Liver (tissue), 9 donors: ENCODE measurements around the gene ADAMTS2. TPM values are rescaled to one million over a fixed set of nuclear protein-coding genes. Genes with fewer than 3 reads are reported as not detected.

Experiments
- DNase-seq: peaks from one replicate; pipeline ENCODE4 v3.0.0-alpha.2; 2017; ENCODE audit warnings: low spot score
- H3K27ac ChIP-seq, 2 donors: one replicate each; pipeline ENCODE4 v1.7.0; 2013; ENCODE audit warnings: inconsistent platforms in 2 of 2, low read length in 2 of 2, control low read depth in 1 of 2, low read depth in 1 of 2, mild to moderate bottlenecking in 1 of 2
- H3K27me3 ChIP-seq, 4 donors: one replicate each; pipeline versions ENCODE4 v1.6.1 to v1.7.0; 2013; ENCODE audit warnings: low read length in 3 of 4, inconsistent platforms in 1 of 4, mild to moderate bottlenecking in 1 of 4, moderate library complexity in 1 of 4; ENCODE audit not compliant: control insufficient read depth in 4 of 4, insufficient read depth in 4 of 4
- H3K36me3 ChIP-seq, 4 donors: one replicate each; pipeline versions ENCODE4 v1.6.1 to v1.7.0; 2013; ENCODE audit warnings: low read length in 3 of 4, mild to moderate bottlenecking in 3 of 4, low read depth in 1 of 4, moderate library complexity in 1 of 4; ENCODE audit not compliant: control insufficient read depth in 4 of 4, insufficient read depth in 3 of 4
- H3K4me1 ChIP-seq, 4 donors: one replicate each; pipeline versions ENCODE4 v1.6.1 to v1.7.0; 2013; ENCODE audit warnings: low read length in 3 of 4, mild to moderate bottlenecking in 3 of 4, moderate library complexity in 1 of 4; ENCODE audit not compliant: control insufficient read depth in 4 of 4, insufficient read depth in 4 of 4
- H3K4me3 ChIP-seq, 3 donors: one replicate each; pipeline versions ENCODE4 v1.6.1 to v1.7.0; 2013; ENCODE audit warnings: low read length in 3 of 3, control low read depth in 1 of 3, low read depth in 1 of 3, mild to moderate bottlenecking in 1 of 3
- H3K9ac ChIP-seq, 2 donors: one replicate each; pipeline ENCODE4 v1.7.0; 2013; ENCODE audit warnings: low read length in 2 of 2, mild to moderate bottlenecking in 2 of 2, moderate library complexity in 2 of 2, control low read depth in 1 of 2, low read depth in 1 of 2
- H3K9me3 ChIP-seq, 4 donors: one replicate each; pipeline versions ENCODE4 v1.6.1 to v1.7.0; 2013; ENCODE audit warnings: low read length in 3 of 4; ENCODE audit not compliant: control insufficient read depth in 4 of 4
- ATF3 ChIP-seq: IDR thresholded peaks from 2 replicates; pipeline ENCODE4 v1.6.1; 2016; ENCODE audit warnings: antibody characterized with exemption
- EGR1 ChIP-seq, 2 donors: IDR thresholded peaks; 2 replicates each; pipeline ENCODE4 v1.6.1; 2016 to 2018; ENCODE audit warnings: antibody characterized with exemption in 2 of 2, low read depth in 2 of 2
- GABPA ChIP-seq, 2 donors: IDR thresholded peaks in 1 of 2; conservative IDR thresholded peaks in 1 of 2; 2 replicates each; pipeline ENCODE4 v1.6.1; 2016; ENCODE audit warnings: antibody characterized with exemption in 2 of 2, mild to moderate bottlenecking in 1 of 2, moderate library complexity in 1 of 2
- HNF4A ChIP-seq, 2 donors: conservative IDR thresholded peaks; 2 replicates each; pipeline ENCODE4 v1.6.1; 2016; ENCODE audit warnings: antibody characterized with exemption in 2 of 2, mild to moderate bottlenecking in 2 of 2
- HNF4G ChIP-seq: IDR thresholded peaks from 2 replicates; pipeline ENCODE4 v1.6.1; 2016; ENCODE audit warnings: antibody characterized with exemption
- JUND ChIP-seq, 2 donors: IDR thresholded peaks; 2 replicates each; pipeline ENCODE4 v1.6.1; 2016; ENCODE audit warnings: antibody characterized with exemption in 2 of 2
- NR2F2 ChIP-seq: IDR thresholded peaks from 2 replicates; pipeline ENCODE4 v1.6.1; 2016; ENCODE audit warnings: antibody characterized with exemption
- RAD21 ChIP-seq, 2 donors: IDR thresholded peaks; 2 replicates each; pipeline ENCODE4 v1.6.1; 2016; ENCODE audit warnings: antibody characterized with exemption in 2 of 2, mild to moderate bottlenecking in 2 of 2
- RXRA ChIP-seq, 2 donors: IDR thresholded peaks; 2 replicates each; pipeline ENCODE4 v1.6.1; 2017 to 2018; ENCODE audit warnings: antibody characterized with exemption in 2 of 2, mild to moderate bottlenecking in 1 of 2
- SP1 ChIP-seq: IDR thresholded peaks from 2 replicates; pipeline ENCODE4 v1.6.1; 2018; ENCODE audit warnings: antibody characterized with exemption, mild to moderate bottlenecking
- TAF1 ChIP-seq: conservative IDR thresholded peaks from 2 replicates; pipeline ENCODE4 v1.6.1; 2016; ENCODE audit warnings: antibody characterized with exemption, mild to moderate bottlenecking
- YY1 ChIP-seq: IDR thresholded peaks from 2 replicates; pipeline ENCODE4 v1.6.1; 2016; ENCODE audit warnings: antibody characterized with exemption, mild to moderate bottlenecking
- ZBTB33 ChIP-seq: IDR thresholded peaks from 2 replicates; pipeline ENCODE4 v1.6.1; 2016; ENCODE audit warnings: antibody characterized with exemption
- WGBS: extraction: QIAGEN DNeasy Blood & Tissue Kit; methylation state at CpG from one replicate; pipeline ENCODE4 v1.1.7; 2013; 5-methylcytosine and 5-hydroxymethylcytosine counted together
- polyA plus RNA-seq, 2 donors: library from polyadenylated mRNA; stranded (reverse) in 1 of 2; unstranded in 1 of 2; fragments of 200-250 nt in 1 of 2; fragments of >200 nt in 1 of 2; fragmentation: Nextera tagmentation in 1 of 2; extraction: Ambion mirVana in 1 of 2; gene quantifications; one replicate each; pipeline versions ENCODE4 v1.2.1 to v1.2.3, GENCODE V29; 2013 to 2015
- total RNA-seq, 2 donors: library from RNA; depleted of rRNA; stranded (reverse); fragments of >200 nt; gene quantifications; one replicate each; pipeline ENCODE4 v1.2.3, GENCODE V29; 2014
- TF ChIP-seq, protein P1 (sequence below): fragments of 150-350 bp; IDR thresholded peaks from 2 replicates; pipeline ENCODE4 v1.5.1; 2017; ENCODE audit warnings: improper control_type of control experiment, low read depth, low read length; ENCODE audit not compliant: missing input control
- TF ChIP-seq, protein P2 (sequence below): IDR thresholded peaks from 2 replicates; pipeline ENCODE4 v1.6.1; 2016; ENCODE audit warnings: antibody characterized with exemption
- TF ChIP-seq, protein P3 (sequence below): IDR thresholded peaks from 2 replicates; pipeline ENCODE4 v1.6.1; 2016; ENCODE audit warnings: antibody characterized with exemption, mild to moderate bottlenecking
- donor health status: healthy.
- donor health status: healthy.
- donor health status: healthy.
- donor health status: healthy.
- donor health status: healthy.

Gene ADAMTS2
- total and polyA plus RNA-seq, 4 donors, result 2.7 to 24.3 (median 12.0) TPM

GRCh38 chr5:179251276-179251969 is 93.8 kb downstream of the ADAMTS2 start (continued):
- TF ChIP-seq, protein P1, sequence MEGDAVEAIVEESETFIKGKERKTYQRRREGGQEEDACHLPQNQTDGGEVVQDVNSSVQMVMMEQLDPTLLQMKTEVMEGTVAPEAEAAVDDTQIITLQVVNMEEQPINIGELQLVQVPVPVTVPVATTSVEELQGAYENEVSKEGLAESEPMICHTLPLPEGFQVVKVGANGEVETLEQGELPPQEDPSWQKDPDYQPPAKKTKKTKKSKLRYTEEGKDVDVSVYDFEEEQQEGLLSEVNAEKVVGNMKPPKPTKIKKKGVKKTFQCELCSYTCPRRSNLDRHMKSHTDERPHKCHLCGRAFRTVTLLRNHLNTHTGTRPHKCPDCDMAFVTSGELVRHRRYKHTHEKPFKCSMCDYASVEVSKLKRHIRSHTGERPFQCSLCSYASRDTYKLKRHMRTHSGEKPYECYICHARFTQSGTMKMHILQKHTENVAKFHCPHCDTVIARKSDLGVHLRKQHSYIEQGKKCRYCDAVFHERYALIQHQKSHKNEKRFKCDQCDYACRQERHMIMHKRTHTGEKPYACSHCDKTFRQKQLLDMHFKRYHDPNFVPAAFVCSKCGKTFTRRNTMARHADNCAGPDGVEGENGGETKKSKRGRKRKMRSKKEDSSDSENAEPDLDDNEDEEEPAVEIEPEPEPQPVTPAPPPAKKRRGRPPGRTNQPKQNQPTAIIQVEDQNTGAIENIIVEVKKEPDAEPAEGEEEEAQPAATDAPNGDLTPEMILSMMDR, result no peak
- TF ChIP-seq RXRA (IDR thresholded peaks at IDR 0.05), result no peak

DNA sequence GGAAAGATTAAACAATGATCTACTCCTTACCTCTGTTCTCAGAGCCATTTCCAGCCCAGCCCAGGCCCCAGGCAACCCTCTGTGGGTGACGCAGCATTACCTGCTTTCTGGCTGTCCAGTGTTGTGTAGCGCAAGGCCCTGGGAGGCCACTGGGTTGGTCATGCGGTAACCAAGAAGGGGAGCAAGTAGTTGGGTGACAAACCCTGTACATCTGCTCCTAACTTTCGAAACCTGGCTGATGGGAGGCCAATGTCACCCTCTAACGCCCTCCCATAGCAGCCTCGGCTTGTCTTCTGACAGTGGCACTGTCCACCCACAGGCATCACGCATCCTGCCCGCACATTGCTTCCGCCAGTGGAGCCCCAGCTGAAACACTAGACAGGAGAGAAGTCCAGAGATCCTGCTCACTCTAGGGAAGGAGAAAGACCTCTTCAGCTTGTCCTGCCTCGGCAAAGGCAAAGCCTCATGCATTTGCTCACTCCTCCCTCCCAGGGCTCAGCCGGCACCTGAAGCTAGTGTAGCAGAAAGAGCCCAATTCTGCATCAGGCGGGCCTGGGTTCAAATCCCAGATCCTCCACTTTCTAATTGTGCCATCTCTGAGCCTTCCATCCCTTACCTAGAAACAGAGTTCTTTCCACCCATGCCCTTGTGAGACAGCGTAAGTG is 94.6 kb downstream of the ADAMTS2 start:
- Histone ChIP-seq H3K4me1 (no peaks in the 10 kb centered on the region), H3K27ac (no peak overlapping the region), H3K9me3 (peaks cover 1 to 8% (median 3%) of the 10 kb centered on the region in 4 donors), H3K9ac (no peak overlapping the region), H3K36me3 (no peaks in the 10 kb centered on the region), H3K4me3 (no peak overlapping the region), H3K27me3 (no peaks in the 10 kb centered on the region)
- no peak for DNase-seq
- WGBS, result 89% methylated on average over 13 of the region's 13 CpGs
- TF ChIP-seq TAF1, result no peak
- TF ChIP-seq NR2F2, result no peak
- TF ChIP-seq GABPA (IDR thresholded peaks at IDR 0.05 in 1 of 2, conservative IDR thresholded peaks at IDR 0.05 in 1 of 2), result no peak
- TF ChIP-seq RAD21 (IDR thresholded peaks at IDR 0.05), result no peak
- no peak for TF ChIP-seq ZBTB33
- no peak for TF ChIP-seq ATF3
- no peak for TF ChIP-seq HNF4A (conservative IDR thresholded peaks at IDR 0.05)

GRCh38 chr5:179246227-179246626 is 99.0 kb downstream of the ADAMTS2 start:
- H3K36me3 ChIP-seq, result no peaks in the 10 kb centered on the region
- peaks cover 0 to 2% (median 0%) of the 10 kb centered on the region in 4 donors for H3K27me3 ChIP-seq
- H3K9ac ChIP-seq, result no peak overlapping the region
- H3K4me1 ChIP-seq, result peaks cover 0 to 3% (median 0%) of the 10 kb centered on the region in 4 donors
- peaks cover 1 to 8% (median 3%) of the 10 kb centered on the region in 4 donors for H3K9me3 ChIP-seq
- WGBS, result 91% methylated on average over 2 of the region's 2 CpGs
- no peak overlapping the region for H3K27ac ChIP-seq
- DNase-seq, result no peak
- H3K4me3 ChIP-seq, result no peak overlapping the region
- TF ChIP-seq TAF1 (no peak), HNF4G (no peak), GABPA (IDR thresholded peaks at IDR 0.05 in 1 of 2, conservative IDR thresholded peaks at IDR 0.05 in 1 of 2) (no peak), SP1 (no peak), EGR1 (IDR thresholded peaks at IDR 0.05; ENCODE audit: low read depth in 2 of 2) (no peak), JUND (IDR thresholded peaks at IDR 0.05) (no peak), HNF4A (conservative IDR thresholded peaks at IDR 0.05) (no peak), RAD21 (IDR thresholded peaks at IDR 0.05) (no peak), YY1 (no peak), ZBTB33 (no peak), ATF3 (no peak)
- TF ChIP-seq, protein P2, sequence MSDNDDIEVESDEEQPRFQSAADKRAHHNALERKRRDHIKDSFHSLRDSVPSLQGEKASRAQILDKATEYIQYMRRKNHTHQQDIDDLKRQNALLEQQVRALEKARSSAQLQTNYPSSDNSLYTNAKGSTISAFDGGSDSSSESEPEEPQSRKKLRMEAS, result no peak
- TF ChIP-seq, protein P3, sequence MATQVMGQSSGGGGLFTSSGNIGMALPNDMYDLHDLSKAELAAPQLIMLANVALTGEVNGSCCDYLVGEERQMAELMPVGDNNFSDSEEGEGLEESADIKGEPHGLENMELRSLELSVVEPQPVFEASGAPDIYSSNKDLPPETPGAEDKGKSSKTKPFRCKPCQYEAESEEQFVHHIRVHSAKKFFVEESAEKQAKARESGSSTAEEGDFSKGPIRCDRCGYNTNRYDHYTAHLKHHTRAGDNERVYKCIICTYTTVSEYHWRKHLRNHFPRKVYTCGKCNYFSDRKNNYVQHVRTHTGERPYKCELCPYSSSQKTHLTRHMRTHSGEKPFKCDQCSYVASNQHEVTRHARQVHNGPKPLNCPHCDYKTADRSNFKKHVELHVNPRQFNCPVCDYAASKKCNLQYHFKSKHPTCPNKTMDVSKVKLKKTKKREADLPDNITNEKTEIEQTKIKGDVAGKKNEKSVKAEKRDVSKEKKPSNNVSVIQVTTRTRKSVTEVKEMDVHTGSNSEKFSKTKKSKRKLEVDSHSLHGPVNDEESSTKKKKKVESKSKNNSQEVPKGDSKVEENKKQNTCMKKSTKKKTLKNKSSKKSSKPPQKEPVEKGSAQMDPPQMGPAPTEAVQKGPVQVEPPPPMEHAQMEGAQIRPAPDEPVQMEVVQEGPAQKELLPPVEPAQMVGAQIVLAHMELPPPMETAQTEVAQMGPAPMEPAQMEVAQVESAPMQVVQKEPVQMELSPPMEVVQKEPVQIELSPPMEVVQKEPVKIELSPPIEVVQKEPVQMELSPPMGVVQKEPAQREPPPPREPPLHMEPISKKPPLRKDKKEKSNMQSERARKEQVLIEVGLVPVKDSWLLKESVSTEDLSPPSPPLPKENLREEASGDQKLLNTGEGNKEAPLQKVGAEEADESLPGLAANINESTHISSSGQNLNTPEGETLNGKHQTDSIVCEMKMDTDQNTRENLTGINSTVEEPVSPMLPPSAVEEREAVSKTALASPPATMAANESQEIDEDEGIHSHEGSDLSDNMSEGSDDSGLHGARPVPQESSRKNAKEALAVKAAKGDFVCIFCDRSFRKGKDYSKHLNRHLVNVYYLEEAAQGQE, result no peak
